ENCODE results near the gene KRT16. TPM values are rescaled to one million over a fixed set of nuclear protein-coding genes. Genes with fewer than 3 reads are reported as not detected.
A peak's percentile ranks its signal among the peaks of the same experiment; 100 is the strongest.

Gene KRT16
- total RNA-seq (ENCODE audit: insufficient read depth, low replicate concordance), result 5.5 TPM

GRCh38 chr17:41612376-41613160, at the start of gene KRT16:
Gene KRT16, minus strand, starts transcription at chr17:41612767. Its CDS starts 79 bp downstream, at chr17:41612688.
- peak; percentile 86 for DNase-seq (ENCODE audit: low spot score)

- DNase-seq (ENCODE audit: low spot score), result no peak
These were observed 47.7 kb upstream of the KRT16 start for GRCh38 chr17:41660221-41660711.

GRCh38 chr17:41659427-41660212, 47.1 kb upstream of the KRT16 start:
- no peak for DNase-seq (ENCODE audit: low spot score)

- DNase-seq (ENCODE audit: low spot score), result no peak
These were observed 46.3 kb upstream of the KRT16 start for GRCh38 chr17:41658846-41659245.

GRCh38 chr17:41657936-41658335, 45.4 kb upstream of the KRT16 start:
- no peak for DNase-seq (ENCODE audit: low spot score)

- DNase-seq (ENCODE audit: low spot score), result no peak
These were observed 44.7 kb upstream of the KRT16 start for GRCh38 chr17:41657176-41657754.

GRCh38 chr17:41656249-41657023, 43.9 kb upstream of the KRT16 start:
- no peak for DNase-seq (ENCODE audit: low spot score)

GRCh38 chr17:41655611-41656111, 43.1 kb upstream of the KRT16 start:
- peak; percentile 90 for DNase-seq (ENCODE audit: low spot score)

- DNase-seq (ENCODE audit: low spot score), result peak; percentile 37
These were observed 42.4 kb upstream of the KRT16 start for GRCh38 chr17:41654678-41655607.

GRCh38 chr17:41653892-41654677, 41.5 kb upstream of the KRT16 start:
- DNase-seq (ENCODE audit: low spot score), result peak; percentile 83

GRCh38 chr17:41653421-41653820, 40.9 kb upstream of the KRT16 start:
- DNase-seq (ENCODE audit: low spot score), result no peak

- no peak for DNase-seq (ENCODE audit: low spot score)
These were observed 39.9 kb upstream of the KRT16 start for GRCh38 chr17:41652461-41652970.

- DNase-seq (ENCODE audit: low spot score), result peak; percentile 77
These were observed 39.3 kb upstream of the KRT16 start for GRCh38 chr17:41651625-41652460.

- no peak for DNase-seq (ENCODE audit: low spot score)
These were observed 38.4 kb upstream of the KRT16 start for GRCh38 chr17:41650794-41651624.

GRCh38 chr17:41649923-41650519, 37.5 kb upstream of the KRT16 start:
- DNase-seq (ENCODE audit: low spot score), result no peak

- DNase-seq (ENCODE audit: low spot score), result peak; percentile 83
These were observed 36.0 kb upstream of the KRT16 start for GRCh38 chr17:41648411-41649195.
